ENCODE data around the gene CENPC. TPM values are rescaled to one million over a fixed set of nuclear protein-coding genes. Genes with fewer than 3 reads are reported as not detected.

CENPC gene
- total RNA-seq, 2 donors from 2014 or later = 26.4 to 33.2 TPM

GRCh38 chr4:67483868-67484602 is 61.3 kb downstream of the CENPC start:
- H3K36me3 ChIP-seq = no peaks in the 10 kb centered on the region
- H3K27me3 ChIP-seq (replicated peaks; ENCODE audit: insufficient read depth) = no peaks in the 10 kb centered on the region
- intact Hi-C loops (cut with DNase I) = no loop called here

GRCh38 chr4:67480810-67481209 is 64.5 kb downstream of the CENPC start:
- TF ChIP-seq POLR2A (IDR thresholded peaks at IDR 0.05) (no peak), CTCF (IDR thresholded peaks at IDR 0.05) (no peak)
- DNase-seq (ENCODE audit: low spot score) = no peak
- Histone ChIP-seq H3K4me1 (replicated peaks) (no peaks in the 10 kb centered on the region), H3K4me3 (no peak overlapping the region), H3K27me3 (replicated peaks; ENCODE audit: insufficient read depth) (no peaks in the 10 kb centered on the region), H3K27ac (no peak overlapping the region), H3K36me3 (peaks cover 3 to 8% of the 10 kb centered on the region in 2 donors), H3K9me3 (no peaks in the 10 kb centered on the region)
- WGBS = 94% methylated on average over 3 of the region's 3 CpGs
- intact Hi-C loops (cut with DNase I) = no loop called here

More at GRCh38 chr4:67483868-67484602, 61.3 kb downstream of the CENPC start:
- TF ChIP-seq POLR2A (IDR thresholded peaks at IDR 0.05) (no peak), CTCF (IDR thresholded peaks at IDR 0.05) (no peak), POLR2AphosphoS5 (IDR thresholded peaks at IDR 0.05) (no peak)
- H3K27ac ChIP-seq = no peak overlapping the region
- no peak for DNase-seq (ENCODE audit: low spot score)
- H3K4me3 ChIP-seq = no peak overlapping the region
- WGBS = over 99% methylated on average over 5 of the region's 5 CpGs
- no peaks in the 10 kb centered on the region for H3K9me3 ChIP-seq
- H3K4me1 ChIP-seq (replicated peaks) = no peaks in the 10 kb centered on the region

GRCh38 chr4:67475155-67475554 is 70.1 kb downstream of the CENPC start:
- WGBS = 55% methylated on average over 4 of the region's 4 CpGs

GRCh38 chr4:67470871-67471270 is 74.4 kb downstream of the CENPC start:
- intact Hi-C loops (cut with DNase I) = no loop called here
- peaks cover 2 to 9% of the 10 kb centered on the region in 2 donors for H3K36me3 ChIP-seq
- TF ChIP-seq POLR2AphosphoS5 (IDR thresholded peaks at IDR 0.05) = no peak
- no peak for TF ChIP-seq POLR2A (IDR thresholded peaks at IDR 0.05)

More at GRCh38 chr4:67475155-67475554, 70.1 kb downstream of the CENPC start:
- Histone ChIP-seq H3K4me1 (replicated peaks) (no peaks in the 10 kb centered on the region), H3K36me3 (peaks cover 5 to 17% of the 10 kb centered on the region in 2 donors), H3K27me3 (replicated peaks; ENCODE audit: insufficient read depth) (no peaks in the 10 kb centered on the region), H3K27ac (no peak overlapping the region), H3K4me3 (no peak overlapping the region), H3K9me3 (no peaks in the 10 kb centered on the region)
- DNase-seq (ENCODE audit: low spot score) = no peak
- intact Hi-C loops (cut with DNase I) = no loop called here
- TF ChIP-seq POLR2AphosphoS5 (IDR thresholded peaks at IDR 0.05) (no peak), POLR2A (IDR thresholded peaks at IDR 0.05) (no peak), CTCF (IDR thresholded peaks at IDR 0.05) (no peak)

GRCh38 chr4:67468830-67469229 is 76.5 kb downstream of the CENPC start:
- Histone ChIP-seq H3K27ac (no peak overlapping the region), H3K4me3 (no peak overlapping the region), H3K36me3 (peaks cover 0 to 1% of the 10 kb centered on the region in 2 donors), H3K9me3 (no peaks in the 10 kb centered on the region), H3K27me3 (replicated peaks; ENCODE audit: insufficient read depth) (no peaks in the 10 kb centered on the region), H3K4me1 (replicated peaks) (no peaks in the 10 kb centered on the region)
- intact Hi-C loops (cut with DNase I) = no loop called here
- TF ChIP-seq POLR2A (IDR thresholded peaks at IDR 0.05) = no peak
- TF ChIP-seq POLR2AphosphoS5 (IDR thresholded peaks at IDR 0.05) = no peak
- no peak for TF ChIP-seq CTCF (IDR thresholded peaks at IDR 0.05)
- DNase-seq (ENCODE audit: low spot score) = no peak

More at GRCh38 chr4:67470871-67471270, 74.4 kb downstream of the CENPC start:
- Histone ChIP-seq H3K27ac (no peak overlapping the region), H3K4me3 (no peak overlapping the region), H3K27me3 (replicated peaks; ENCODE audit: insufficient read depth) (no peaks in the 10 kb centered on the region), H3K4me1 (replicated peaks) (no peaks in the 10 kb centered on the region), H3K9me3 (no peaks in the 10 kb centered on the region)
- DNase-seq (ENCODE audit: low spot score) = no peak
